ENCODE results near the gene EML2. TPM values are rescaled to one million over a fixed set of nuclear protein-coding genes. Genes with fewer than 3 reads are reported as not detected.

Gene EML2
- polyA plus RNA-seq, 1 donor from 2014 or later = 18.9 TPM

GRCh38 chr19:45676851-45677263 is 37.7 kb upstream of the EML2 start:
- no peak overlapping the region for H3K4me2 ChIP-seq (ENCODE audit: low read length)
- H2AFZ ChIP-seq (ENCODE audit: low read depth, low read length) = no peak overlapping the region
- no peak overlapping the region for H3K27ac ChIP-seq (ENCODE audit: low read length)
- H3K9me2 ChIP-seq (ENCODE audit: insufficient read depth, low read length) = no peaks in the 10 kb centered on the region
- H3K4me3 ChIP-seq (ENCODE audit: low read length) = no peak overlapping the region
- no peak overlapping the region for H3K9ac ChIP-seq (ENCODE audit: low read length)
- no peaks in the 10 kb centered on the region for H3K79me2 ChIP-seq (replicated peaks; ENCODE audit: insufficient read depth, low read length)
- no peaks in the 10 kb centered on the region for H4K20me1 ChIP-seq (ENCODE audit: insufficient read depth)
- H3K27me3 ChIP-seq (ENCODE audit: insufficient read depth, low read depth, low read length) = peaks cover 35% of the 10 kb centered on the region
- H3K36me3 ChIP-seq (ENCODE audit: insufficient read depth, low read length) = no peaks in the 10 kb centered on the region
- H3K9me3 ChIP-seq (ENCODE audit: low read length) = no peaks in the 10 kb centered on the region
- TF ChIP-seq CTCF (IDR thresholded peaks at IDR 0.05; ENCODE audit: poor library complexity, severe bottlenecking) = no peak
- TF ChIP-seq POLR2AphosphoS5 (IDR thresholded peaks at IDR 0.05) = no peak
- no peak for TF ChIP-seq RAD21 (conservative IDR thresholded peaks at IDR 0.05)
- TF ChIP-seq MXI1 (conservative IDR thresholded peaks at IDR 0.05; ENCODE audit: poor library complexity, severe bottlenecking) = no peak
- no peak for TF ChIP-seq SMC3 (conservative IDR thresholded peaks at IDR 0.05; ENCODE audit: poor library complexity)
- TF ChIP-seq TAF1 (IDR thresholded peaks at IDR 0.05; ENCODE audit: low read depth) = no peak
- H3F3A ChIP-seq (ENCODE audit: insufficient read depth, low read length, poor library complexity, severe bottlenecking) = no peaks in the 10 kb centered on the region

GRCh38 chr19:45674946-45675345 is 35.7 kb upstream of the EML2 start:
- Histone ChIP-seq H3K79me2 (replicated peaks; ENCODE audit: insufficient read depth, low read length) (no peaks in the 10 kb centered on the region), H4K20me1 (ENCODE audit: insufficient read depth) (no peaks in the 10 kb centered on the region), H3K9me3 (ENCODE audit: low read length) (no peaks in the 10 kb centered on the region), H3K4me3 (ENCODE audit: low read length) (no peak overlapping the region), H3K9me2 (ENCODE audit: insufficient read depth, low read length) (no peaks in the 10 kb centered on the region), H3K4me2 (ENCODE audit: low read length) (no peak overlapping the region), H3F3A (ENCODE audit: insufficient read depth, low read length, poor library complexity, severe bottlenecking) (no peaks in the 10 kb centered on the region), H3K27ac (ENCODE audit: low read length) (no peak overlapping the region), H3K36me3 (ENCODE audit: insufficient read depth, low read length) (no peaks in the 10 kb centered on the region), H3K9ac (ENCODE audit: low read length) (no peak overlapping the region), H2AFZ (ENCODE audit: low read depth, low read length) (no peak overlapping the region), H3K27me3 (ENCODE audit: insufficient read depth, low read depth, low read length) (peaks cover 51% of the 10 kb centered on the region)
- no peak for TF ChIP-seq RAD21 (conservative IDR thresholded peaks at IDR 0.05)
- no peak for TF ChIP-seq REST (IDR thresholded peaks at IDR 0.05; ENCODE audit: borderline replicate concordance)

- Histone ChIP-seq H3K79me2 (replicated peaks; ENCODE audit: insufficient read depth, low read length) (no peaks in the 10 kb centered on the region), H3K27me3 (ENCODE audit: insufficient read depth, low read depth, low read length) (peaks cover 43% of the 10 kb centered on the region), H4K20me1 (ENCODE audit: insufficient read depth) (no peaks in the 10 kb centered on the region), H3K4me3 (ENCODE audit: low read length) (peak overlapping the region; percentile 28), H3K4me2 (ENCODE audit: low read length) (no peak overlapping the region), H3K9ac (ENCODE audit: low read length) (no peak overlapping the region), H2AFZ (ENCODE audit: low read depth, low read length) (no peak overlapping the region), H3F3A (ENCODE audit: insufficient read depth, low read length, poor library complexity, severe bottlenecking) (no peaks in the 10 kb centered on the region), H3K27ac (ENCODE audit: low read length) (no peak overlapping the region), H3K36me3 (ENCODE audit: insufficient read depth, low read length) (no peaks in the 10 kb centered on the region), H3K9me2 (ENCODE audit: insufficient read depth, low read length) (no peaks in the 10 kb centered on the region), H3K9me3 (ENCODE audit: low read length) (no peaks in the 10 kb centered on the region)
- TF ChIP-seq MXI1 (conservative IDR thresholded peaks at IDR 0.05; ENCODE audit: poor library complexity, severe bottlenecking) = no peak
- no peak for TF ChIP-seq RAD21 (conservative IDR thresholded peaks at IDR 0.05)
- TF ChIP-seq CTCF (IDR thresholded peaks at IDR 0.05; ENCODE audit: poor library complexity, severe bottlenecking) = no peak
- no peak for TF ChIP-seq SMC3 (conservative IDR thresholded peaks at IDR 0.05; ENCODE audit: poor library complexity)
- TF ChIP-seq EZH2 (IDR thresholded peaks at IDR 0.05; ENCODE audit: borderline replicate concordance, insufficient read depth, low read length, poor library complexity, severe bottlenecking) = no peak
- no peak for TF ChIP-seq REST (IDR thresholded peaks at IDR 0.05; ENCODE audit: borderline replicate concordance)
- no peak for TF ChIP-seq POLR2AphosphoS5 (IDR thresholded peaks at IDR 0.05)
- no peak for TF ChIP-seq EP300 (conservative IDR thresholded peaks at IDR 0.05; ENCODE audit: poor library complexity, severe bottlenecking)
- no peak for TF ChIP-seq TAF1 (IDR thresholded peaks at IDR 0.05; ENCODE audit: low read depth)
These were observed 31.7 kb upstream of the EML2 start for GRCh38 chr19:45670670-45671453.

Data from neural cell (in vitro differentiated cells).